Keratinocyte (primary cell): ENCODE data around the gene PLXND1. TPM values are rescaled to one million over a fixed set of nuclear protein-coding genes. Genes with fewer than 3 reads are reported as not detected.
"Not testable (repeated sequence)": the region's sequence is repeated elsewhere in the genome, so short reads cannot be mapped to it uniquely, and the experiment has no call there.

ENCODE experiments used
- DNase-seq: peaks from one replicate; pipeline ENCODE4 v3.0.0-alpha.2; 2011; ENCODE audit warnings: low read depth, missing footprints, low spot score
- FAIRE-seq: peaks from 2 replicates; lab custom pipeline; 2011; peaks lifted over from hg19 to GRCh38; lab: Jason Lieb, UNC
- H2AFZ ChIP-seq: 2 replicates; pipeline ENCODE4 v1.6.0; 2012; ENCODE audit warnings: low read length, control low read depth, inconsistent platforms; ENCODE audit not compliant: control insufficient read depth
- H3K27ac ChIP-seq: 2 replicates; pipeline ENCODE4 v1.5.1; 2011; ENCODE audit warnings: low read length; ENCODE audit not compliant: control insufficient read depth, insufficient read depth
- H3K27me3 ChIP-seq: 3 replicates; pipeline ENCODE4 v1.6.0; 2011; ENCODE audit warnings: low read length; ENCODE audit not compliant: control insufficient read depth, insufficient read depth; ENCODE audit errors: extremely low read depth
- H3K36me3 ChIP-seq, 2 experiments: 2 replicates in 1 of 2; 3 replicates in 1 of 2; pipeline ENCODE4 v1.5.1; 2011; ENCODE audit warnings: low read length in 2 of 2, mild to moderate bottlenecking in 1 of 2; ENCODE audit not compliant: control insufficient read depth in 2 of 2, insufficient read depth in 2 of 2; ENCODE audit errors: extremely low read depth in 1 of 2
- H3K4me1 ChIP-seq: 3 replicates; pipeline ENCODE4 v1.5.1; 2011; ENCODE audit warnings: low read length; ENCODE audit not compliant: control insufficient read depth, insufficient read depth; ENCODE audit errors: extremely low read depth
- H3K4me2 ChIP-seq: 3 replicates; pipeline ENCODE4 v1.6.0; 2011; ENCODE audit warnings: low read depth, low read length; ENCODE audit not compliant: control insufficient read depth, insufficient read depth; ENCODE audit errors: extremely low read depth
- H3K4me3 ChIP-seq, 3 experiments: fragments of 200-600 bp in 1 of 3; sonication (generic) in 1 of 3; 2 replicates in 2 of 3; 3 replicates in 1 of 3; pipeline ENCODE4 v1.5.1; 2011 to 2016; ENCODE audit warnings: low read length in 3 of 3, mild to moderate bottlenecking in 3 of 3, control low read depth in 2 of 3, inconsistent platforms in 1 of 3, low read depth in 1 of 3, mixed read lengths in 1 of 3, mixed run types in 1 of 3, moderate library complexity in 1 of 3; ENCODE audit not compliant: control insufficient read depth in 2 of 3, insufficient read depth in 2 of 3; ENCODE audit errors: extremely low read depth in 1 of 3
- H3K79me2 ChIP-seq: 2 replicates; pipeline ENCODE4 v1.6.0; 2012; ENCODE audit warnings: low read length; ENCODE audit not compliant: control insufficient read depth, insufficient read depth
- H3K9ac ChIP-seq: 3 replicates; pipeline ENCODE4 v1.6.0; 2011; ENCODE audit warnings: low read length; ENCODE audit not compliant: control insufficient read depth, insufficient read depth; ENCODE audit errors: extremely low read depth
- H3K9me1 ChIP-seq: 3 replicates; pipeline ENCODE4 v1.6.0; 2011; ENCODE audit warnings: low read length; ENCODE audit not compliant: control insufficient read depth, insufficient read depth; ENCODE audit errors: extremely low read depth
- H3K9me3 ChIP-seq: 2 replicates; pipeline ENCODE4 v1.5.1; 2012; ENCODE audit warnings: low read depth, low read length; ENCODE audit not compliant: control insufficient read depth
- H4K20me1 ChIP-seq: 3 replicates; pipeline ENCODE4 v1.6.0; 2011; ENCODE audit warnings: low read length; ENCODE audit not compliant: control insufficient read depth, insufficient read depth; ENCODE audit errors: extremely low read depth
- EZH2 ChIP-seq: IDR thresholded peaks from one replicate; pipeline ENCODE4 v1.6.1; 2012; ENCODE audit warnings: inconsistent platforms, mild to moderate bottlenecking, low read length, moderate library complexity
- dilution Hi-C: fragments of 300-500 bp; cut with MboI; formaldehyde crosslinking; loops from one replicate; pipeline ENCODE4 v1.7.0; 2020; ENCODE audit warnings: low sequenced_read_pairs; ENCODE audit not compliant: extremely low pct_ligation_motif_present
- polyA plus RNA-seq, 5 experiments: library from polyadenylated mRNA; depleted of rRNA in 3 of 5; stranded (reverse) in 3 of 5; stranded (forward) in 1 of 5; unstranded in 1 of 5; fragments of >200 nt; gene quantifications; 1 replicate in 1 of 5; 2 replicates in 3 of 5; 3 replicates in 1 of 5; pipeline versions ENCODE4 v1.2.1 to v1.2.3, GENCODE V29; 2011 to 2012; ENCODE audit warnings: missing spikeins in 2 of 5, low read depth in 1 of 5, low replicate concordance in 1 of 5
- TF ChIP-seq, protein P1 (sequence below), 3 experiments: IDR thresholded peaks in 1 of 3; conservative IDR thresholded peaks in 1 of 3; optimal IDR thresholded peaks in 1 of 3; 2 replicates in 2 of 3; 3 replicates in 1 of 3; pipeline versions ENCODE3 to v1.5.1; 2011; ENCODE audit warnings: low read length in 3 of 3, mild to moderate bottlenecking in 3 of 3, moderate library complexity in 2 of 3, control low read depth in 1 of 3, inconsistent platforms in 1 of 3; ENCODE audit not compliant: insufficient read depth in 2 of 3; ENCODE audit errors: extremely low read depth in 1 of 3

PLXND1 gene
- polyA plus RNA-seq, 1 donor (not counting 4 experiments of a cell fraction or from before 2014, with no cell fraction given): 0.09 TPM

DNA sequence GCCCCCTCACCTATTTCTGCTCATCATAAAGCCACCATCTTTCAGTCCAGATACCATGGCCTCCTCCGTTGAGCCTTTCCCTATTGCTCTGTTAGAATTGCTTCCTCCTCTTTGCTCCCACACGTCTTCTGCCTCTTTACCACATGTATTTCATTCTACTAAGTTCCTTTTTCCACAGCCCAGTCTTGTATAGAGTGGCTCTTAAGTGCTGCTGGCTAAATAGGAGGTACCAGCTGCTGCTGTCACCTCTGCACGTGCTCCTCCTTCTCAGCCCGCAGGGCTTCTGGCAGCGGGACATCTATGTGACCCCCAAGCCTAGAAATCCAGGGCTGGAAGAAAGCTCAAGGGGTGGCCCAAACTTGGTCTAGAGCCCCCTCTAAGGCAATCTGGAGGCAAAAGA lies 38.8 kb upstream of the PLXND1 start:
- no peak overlapping the region for H2AFZ ChIP-seq
- no peak for DNase-seq
- no peak overlapping the region for H3K4me2 ChIP-seq
- TF ChIP-seq, protein P1, sequence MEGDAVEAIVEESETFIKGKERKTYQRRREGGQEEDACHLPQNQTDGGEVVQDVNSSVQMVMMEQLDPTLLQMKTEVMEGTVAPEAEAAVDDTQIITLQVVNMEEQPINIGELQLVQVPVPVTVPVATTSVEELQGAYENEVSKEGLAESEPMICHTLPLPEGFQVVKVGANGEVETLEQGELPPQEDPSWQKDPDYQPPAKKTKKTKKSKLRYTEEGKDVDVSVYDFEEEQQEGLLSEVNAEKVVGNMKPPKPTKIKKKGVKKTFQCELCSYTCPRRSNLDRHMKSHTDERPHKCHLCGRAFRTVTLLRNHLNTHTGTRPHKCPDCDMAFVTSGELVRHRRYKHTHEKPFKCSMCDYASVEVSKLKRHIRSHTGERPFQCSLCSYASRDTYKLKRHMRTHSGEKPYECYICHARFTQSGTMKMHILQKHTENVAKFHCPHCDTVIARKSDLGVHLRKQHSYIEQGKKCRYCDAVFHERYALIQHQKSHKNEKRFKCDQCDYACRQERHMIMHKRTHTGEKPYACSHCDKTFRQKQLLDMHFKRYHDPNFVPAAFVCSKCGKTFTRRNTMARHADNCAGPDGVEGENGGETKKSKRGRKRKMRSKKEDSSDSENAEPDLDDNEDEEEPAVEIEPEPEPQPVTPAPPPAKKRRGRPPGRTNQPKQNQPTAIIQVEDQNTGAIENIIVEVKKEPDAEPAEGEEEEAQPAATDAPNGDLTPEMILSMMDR (optimal IDR thresholded peaks at IDR 0.05 in 1 of 3, IDR thresholded peaks at IDR 0.05 in 1 of 3, conservative IDR thresholded peaks at IDR 0.05 in 1 of 3; ENCODE audit: extremely low read depth in 1 of 3, insufficient read depth in 2 of 3, low read length in 3 of 3): no peak
- TF ChIP-seq EZH2: no peak
- dilution Hi-C loops: no loop called here
- peaks cover 0 to 15% of the 10 kb centered on the region in 2 experiments for H3K36me3 ChIP-seq
- no peak overlapping the region for H3K27ac ChIP-seq
- FAIRE-seq: no peak
- no peaks in the 10 kb centered on the region for H3K9me3 ChIP-seq
- no peaks in the 10 kb centered on the region for H3K4me1 ChIP-seq
- no peak overlapping the region for H3K4me3 ChIP-seq
- no peak overlapping the region for H3K9ac ChIP-seq
- H3K9me1 ChIP-seq: no peaks in the 10 kb centered on the region
- H4K20me1 ChIP-seq: no peaks in the 10 kb centered on the region
- no peaks in the 10 kb centered on the region for H3K27me3 ChIP-seq
- no peaks in the 10 kb centered on the region for H3K79me2 ChIP-seq

DNA sequence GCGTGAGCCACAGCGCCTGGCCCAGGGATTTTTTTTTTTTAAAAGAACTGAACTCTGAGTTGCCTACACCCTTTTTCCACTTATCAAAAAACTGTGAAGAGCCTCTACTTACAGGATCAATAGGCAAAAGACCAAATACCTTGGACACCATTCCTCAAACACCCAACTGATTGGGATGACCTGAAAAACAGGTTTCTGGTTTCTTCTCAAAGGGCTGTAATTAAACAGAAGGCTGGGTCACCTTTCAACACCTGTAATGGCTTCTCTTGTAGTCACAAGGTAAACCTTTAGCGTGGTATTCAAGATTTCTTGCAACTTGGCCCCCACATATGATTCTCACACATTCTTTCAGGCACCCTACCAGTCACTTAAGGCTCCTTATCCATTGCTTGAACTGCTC lies 38.4 kb upstream of the PLXND1 start:
- Histone ChIP-seq H3K27me3 (no peaks in the 10 kb centered on the region), H3K27ac (no peak overlapping the region), H3K9ac (no peak overlapping the region), H3K36me3 (peaks cover 0 to 13% of the 10 kb centered on the region in 2 experiments), H3K9me3 (no peaks in the 10 kb centered on the region), H3K9me1 (no peaks in the 10 kb centered on the region), H2AFZ (no peak overlapping the region), H4K20me1 (no peaks in the 10 kb centered on the region), H3K4me3 (no peak overlapping the region), H3K79me2 (no peaks in the 10 kb centered on the region), H3K4me1 (no peaks in the 10 kb centered on the region), H3K4me2 (no peak overlapping the region)
- TF ChIP-seq, protein P1 (optimal IDR thresholded peaks at IDR 0.05 in 1 of 3, IDR thresholded peaks at IDR 0.05 in 1 of 3, conservative IDR thresholded peaks at IDR 0.05 in 1 of 3; ENCODE audit: extremely low read depth in 1 of 3, insufficient read depth in 2 of 3, low read length in 3 of 3): no peak
- TF ChIP-seq EZH2: no peak
- no peak for DNase-seq
- dilution Hi-C loops: no loop called here
- FAIRE-seq: no peak

DNA sequence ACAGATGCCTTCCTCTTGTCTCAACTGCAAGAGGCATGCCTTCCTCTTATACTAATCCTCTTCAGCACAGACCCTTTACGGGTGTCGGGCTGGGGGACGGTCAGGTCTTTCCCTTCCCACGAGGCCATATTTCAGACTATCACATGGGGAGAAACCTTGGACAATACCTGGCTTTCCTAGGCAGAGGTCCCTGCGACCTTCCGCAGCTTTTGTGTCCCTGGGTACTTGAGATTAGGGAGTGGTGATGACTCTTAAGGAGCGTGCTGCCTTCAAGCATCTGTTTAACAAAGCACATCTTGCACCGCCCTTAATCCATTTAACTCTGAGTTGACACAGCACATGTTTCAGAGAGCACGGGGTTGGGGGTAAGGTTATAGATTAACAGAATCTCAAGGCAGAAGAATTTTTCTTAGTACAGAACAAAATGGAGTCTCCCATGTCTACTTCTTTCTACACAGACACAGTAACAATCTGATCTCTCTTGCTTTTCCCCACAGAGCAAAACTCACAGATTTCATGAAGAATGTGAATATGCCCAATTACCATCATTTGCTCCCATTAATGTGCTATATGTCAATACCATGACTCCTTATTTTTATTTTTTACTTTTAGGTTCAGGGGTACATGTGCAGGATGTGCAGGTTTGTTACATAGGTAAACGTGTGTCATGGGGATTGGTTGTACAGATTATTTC lies 35.2 kb upstream of the PLXND1 start:
- dilution Hi-C loops, H3K79me2 ChIP-seq, H3K9me3 ChIP-seq, H3K9ac ChIP-seq, H4K20me1 ChIP-seq, FAIRE-seq, H3K4me3 ChIP-seq, H3K27me3 ChIP-seq, H3K4me2 ChIP-seq, H3K4me1 ChIP-seq, H3K36me3 ChIP-seq, H3K9me1 ChIP-seq, DNase-seq, H2AFZ ChIP-seq, H3K27ac ChIP-seq: not testable (repeated sequence)

DNA sequence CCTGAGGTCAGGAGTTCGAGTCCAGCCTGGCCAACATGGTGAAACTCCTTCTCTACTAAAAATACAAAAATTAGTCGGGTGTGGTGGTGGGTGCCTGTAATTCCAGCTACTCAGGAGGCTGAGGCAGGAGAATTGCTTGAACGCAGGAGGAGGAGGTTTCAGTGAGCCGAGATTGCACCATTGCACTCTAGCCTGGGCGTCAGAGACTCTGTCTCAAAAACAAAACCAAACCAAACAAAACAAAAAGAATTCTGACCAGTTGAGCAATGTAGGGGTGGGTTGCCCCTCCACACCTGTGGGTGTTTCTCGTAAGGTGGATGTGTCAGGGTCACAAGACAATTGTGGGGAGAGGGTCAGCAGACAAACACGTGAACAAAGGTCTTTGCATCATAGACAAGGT lies 34.5 kb upstream of the PLXND1 start:
- H3K27me3 ChIP-seq, H4K20me1 ChIP-seq, H3K9ac ChIP-seq, H3K4me2 ChIP-seq, H3K79me2 ChIP-seq, DNase-seq, H2AFZ ChIP-seq, H3K9me1 ChIP-seq, H3K4me3 ChIP-seq, H3K9me3 ChIP-seq, H3K4me1 ChIP-seq, dilution Hi-C loops, H3K36me3 ChIP-seq, H3K27ac ChIP-seq, FAIRE-seq: not testable (repeated sequence)
